ENCODE results near the gene ARPC5L. TPM values are rescaled to one million over a fixed set of nuclear protein-coding genes. Genes with fewer than 3 reads are reported as not detected.

Gene ARPC5L
- total RNA-seq, 1 experiment from 2014 or later, result 50.0 TPM

GRCh38 chr9:124882231-124882630 is 20.3 kb downstream of the ARPC5L start:
- TF ChIP-seq CEBPB (IDR thresholded peaks at IDR 0.05; ENCODE audit: low read depth) (no peak), ATF3 (IDR thresholded peaks at IDR 0.05) (no peak), REST (IDR thresholded peaks at IDR 0.05; ENCODE audit: low read depth) (no peak), ELF1 (IDR thresholded peaks at IDR 0.05; ENCODE audit: borderline replicate concordance, low read depth) (no peak), POLR2AphosphoS5 (IDR thresholded peaks at IDR 0.05; ENCODE audit: low read depth, low read length) (no peak), MAX (IDR thresholded peaks at IDR 0.05) (no peak), SRF (IDR thresholded peaks at IDR 0.05; ENCODE audit: low read depth) (no peak), EGR1 (IDR thresholded peaks at IDR 0.05; ENCODE audit: low read depth) (no peak), TCF7L2 (IDR thresholded peaks at IDR 0.05; ENCODE audit: borderline replicate concordance, extremely low read depth, insufficient read depth, insufficient read length) (no peak), RAD21 (IDR thresholded peaks at IDR 0.05; ENCODE audit: low read depth) (no peak), CBX3 (IDR thresholded peaks at IDR 0.05; ENCODE audit: low read depth) (no peak)
- CTCF ChIA-PET, result no interaction called here

More at GRCh38 chr9:124882231-124882630, 20.3 kb downstream of the ARPC5L start:
- Histone ChIP-seq H3K4me3 (replicated peaks in 1 of 2; ENCODE audit: low read depth in 1 of 2, low read length in 2 of 2) (no peak overlapping the region), H3K27me3 (ENCODE audit: insufficient read depth, low read length) (no peaks in the 10 kb centered on the region), H3K36me3 (ENCODE audit: control insufficient read depth in 1 of 2, insufficient read depth in 2 of 2, low read length in 2 of 2) (peaks cover 5 to 11% of the 10 kb centered on the region in 2 experiments; a peak in 3 of 4 replicates), H3K27ac (ENCODE audit: low read depth, low read length) (no peak overlapping the region), H3K9me3 (ENCODE audit: control insufficient read depth in 1 of 2, insufficient read depth in 1 of 2, low read depth in 1 of 2, low read length in 2 of 2) (no peaks in the 10 kb centered on the region), H3K9ac (ENCODE audit: low read length) (no peak overlapping the region), H3K79me2 (ENCODE audit: insufficient read depth, low read length) (peaks cover 1% of the 10 kb centered on the region; the same call in 1 of the 2 replicates), H2AFZ (ENCODE audit: low read depth, low read length, poor library complexity, severe bottlenecking) (no peak overlapping the region), H3K9me2 (ENCODE audit: insufficient read depth) (no peaks in the 10 kb centered on the region), H4K20me1 (ENCODE audit: insufficient read depth) (peaks cover 4% of the 10 kb centered on the region), H3K4me1 (ENCODE audit: control insufficient read depth in 1 of 2, insufficient read depth in 2 of 2, low read length in 2 of 2) (no peaks in the 10 kb centered on the region), H3K4me2 (ENCODE audit: low read length) (no peak overlapping the region)
- RAD21 ChIA-PET (ENCODE audit: low non-redundant PET in 1 of 2, low total read pairs in 2 of 2, uncharacterized antibody in 2 of 2, unreplicated experiment in 2 of 2), result no interaction called here
- POLR2A ChIA-PET, result no interaction called here
- DNase-seq (ENCODE audit: low read depth, low spot score) (no peak), ATAC-seq (no peak)
- intact Hi-C loops (cut with micrococcal nuclease), result no loop called here
- no TSS peak for BruUV-seq (replicated peaks)

All from HCT116 (cell line).